ENCODE data around the gene EFCAB6. TPM values are rescaled to one million over a fixed set of nuclear protein-coding genes. Genes with fewer than 3 reads are reported as not detected.

EFCAB6 gene
- total and polyA plus RNA-seq, 8 donors = 0.29 to 10.5 (median 3.5) TPM

DNA sequence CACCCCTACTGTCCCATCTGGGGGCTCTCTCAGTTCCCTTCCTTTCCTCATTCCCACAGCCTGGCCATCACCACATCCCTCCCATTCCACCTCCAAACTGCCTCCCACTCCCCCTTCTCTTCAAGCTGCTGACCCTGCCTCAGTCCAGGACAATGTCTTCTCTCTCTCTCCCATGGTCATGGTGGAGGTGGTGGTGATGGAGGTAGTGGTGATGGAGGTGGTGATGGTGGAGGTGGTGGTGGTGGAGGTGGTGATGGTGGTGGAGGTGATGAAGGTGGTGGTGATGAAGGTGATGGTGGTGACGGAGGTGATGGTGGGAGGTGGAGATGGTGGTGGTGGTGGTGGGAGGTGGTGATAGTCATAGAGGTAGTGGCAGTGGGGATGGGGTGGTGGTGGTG, 313.2 kb downstream of the EFCAB6 start:
- intact Hi-C loops (cut with DNase I; ENCODE audit: low total_unique reads) = no loop called here
- Histone ChIP-seq H3K4me1 (no peaks in the 10 kb centered on the region), H3K27ac (no peak overlapping the region), H3K36me3 (no peaks in the 10 kb centered on the region), H3K27me3 (peaks cover 0 to 7% (median 0%) of the 10 kb centered on the region in 3 donors), H3K4me3 (no peak overlapping the region), H3K9me3 (no peaks in the 10 kb centered on the region)
- WGBS, 5 donors = 83 to 100% (median 95%) methylated on average over 1 of the region's 1 CpG
- TF ChIP-seq POLR2AphosphoS5 (IDR thresholded peaks at IDR 0.05) (no peak), POLR2A (IDR thresholded peaks at IDR 0.05) (no peak), EP300 (IDR thresholded peaks at IDR 0.05) (no peak)
- TF ChIP-seq, protein P1, sequence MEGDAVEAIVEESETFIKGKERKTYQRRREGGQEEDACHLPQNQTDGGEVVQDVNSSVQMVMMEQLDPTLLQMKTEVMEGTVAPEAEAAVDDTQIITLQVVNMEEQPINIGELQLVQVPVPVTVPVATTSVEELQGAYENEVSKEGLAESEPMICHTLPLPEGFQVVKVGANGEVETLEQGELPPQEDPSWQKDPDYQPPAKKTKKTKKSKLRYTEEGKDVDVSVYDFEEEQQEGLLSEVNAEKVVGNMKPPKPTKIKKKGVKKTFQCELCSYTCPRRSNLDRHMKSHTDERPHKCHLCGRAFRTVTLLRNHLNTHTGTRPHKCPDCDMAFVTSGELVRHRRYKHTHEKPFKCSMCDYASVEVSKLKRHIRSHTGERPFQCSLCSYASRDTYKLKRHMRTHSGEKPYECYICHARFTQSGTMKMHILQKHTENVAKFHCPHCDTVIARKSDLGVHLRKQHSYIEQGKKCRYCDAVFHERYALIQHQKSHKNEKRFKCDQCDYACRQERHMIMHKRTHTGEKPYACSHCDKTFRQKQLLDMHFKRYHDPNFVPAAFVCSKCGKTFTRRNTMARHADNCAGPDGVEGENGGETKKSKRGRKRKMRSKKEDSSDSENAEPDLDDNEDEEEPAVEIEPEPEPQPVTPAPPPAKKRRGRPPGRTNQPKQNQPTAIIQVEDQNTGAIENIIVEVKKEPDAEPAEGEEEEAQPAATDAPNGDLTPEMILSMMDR (IDR thresholded peaks at IDR 0.05) = no peak
- DNase-seq = no peak

DNA sequence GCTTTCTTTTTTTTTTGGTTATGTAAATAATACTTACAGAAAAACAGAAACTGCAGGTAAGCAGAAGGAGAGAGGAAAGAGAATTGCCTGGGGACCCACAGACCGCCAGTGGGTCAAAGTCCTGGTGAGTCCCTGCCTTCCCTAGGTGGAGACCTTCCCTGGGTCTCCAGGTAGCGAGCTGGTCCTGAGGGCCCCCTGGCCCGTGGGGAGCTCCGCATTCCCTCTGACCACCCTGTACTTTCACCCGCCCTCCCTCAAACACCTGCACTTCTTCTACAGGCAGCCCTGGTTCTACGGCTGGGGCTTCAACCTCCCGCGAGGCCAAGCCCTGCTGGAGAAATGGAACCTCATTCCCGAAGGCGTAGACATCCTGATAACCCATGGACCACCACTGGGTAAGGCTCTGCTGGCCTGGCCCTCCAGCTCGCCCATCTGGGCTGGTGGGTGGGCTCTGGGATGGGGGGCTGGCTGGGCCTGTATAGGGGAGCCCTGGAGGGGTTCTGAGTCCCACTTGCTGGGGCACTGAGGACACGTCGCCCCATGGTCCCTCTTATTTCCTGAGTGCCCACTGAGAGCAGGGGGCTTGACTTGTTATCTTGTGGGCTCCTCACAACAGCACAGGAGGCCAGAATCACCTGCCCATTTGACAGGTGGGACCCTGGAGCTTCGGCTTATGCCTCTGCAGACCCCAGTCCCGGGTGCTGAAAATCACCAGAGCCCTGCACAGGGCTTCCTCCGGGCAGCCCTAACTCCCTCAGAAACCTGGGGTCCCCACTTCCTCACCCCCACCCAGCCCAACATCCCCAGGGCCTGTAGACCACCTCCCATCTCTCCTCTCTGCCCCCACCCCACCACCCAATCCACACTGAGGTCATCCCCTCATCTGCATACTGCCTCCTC, 313.9 kb downstream of the EFCAB6 start:
- Histone ChIP-seq H3K4me3 (no peak overlapping the region), H3K27me3 (peaks cover 0 to 7% (median 0%) of the 10 kb centered on the region in 3 donors), H3K9me3 (no peaks in the 10 kb centered on the region), H3K36me3 (no peaks in the 10 kb centered on the region), H3K4me1 (no peaks in the 10 kb centered on the region), H3K27ac (no peak overlapping the region)
- WGBS, 5 donors = 84 to 92% (median 89%) methylated on average over 16 of the region's 16 CpGs
- no peak for DNase-seq
- TF ChIP-seq, protein P1 (IDR thresholded peaks at IDR 0.05) = no peak
- intact Hi-C loops (cut with DNase I; ENCODE audit: low total_unique reads) = no loop called here

DNA sequence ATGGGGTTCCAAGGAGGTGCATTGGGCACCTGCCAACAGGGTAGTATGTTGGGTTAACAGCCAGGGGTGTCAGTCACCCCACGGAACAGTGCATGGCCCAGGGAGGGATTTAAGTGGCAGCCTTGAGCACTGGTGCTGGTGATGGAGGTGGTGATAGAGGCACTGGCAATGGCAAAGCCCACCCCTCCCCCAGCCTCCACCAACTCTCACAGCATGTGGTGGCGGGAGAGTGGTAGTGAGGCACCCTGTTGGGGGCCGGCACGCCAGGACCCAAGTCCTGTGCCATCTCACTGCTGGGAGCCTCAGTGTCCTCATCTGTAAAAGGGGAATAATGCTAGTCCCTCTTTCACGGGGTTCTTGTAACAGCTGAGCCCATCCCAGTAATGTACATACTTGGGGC, 318.8 kb downstream of the EFCAB6 start:
- H3K27ac ChIP-seq = no peak overlapping the region
- peaks cover 0 to 33% (median 6%) of the 10 kb centered on the region in 3 donors for H3K27me3 ChIP-seq
- H3K9me3 ChIP-seq = no peaks in the 10 kb centered on the region
- no peak for TF ChIP-seq POLR2AphosphoS5 (IDR thresholded peaks at IDR 0.05)
- TF ChIP-seq, protein P1 (IDR thresholded peaks at IDR 0.05) = no peak
- no peak for TF ChIP-seq EP300 (IDR thresholded peaks at IDR 0.05)
- TF ChIP-seq POLR2A (IDR thresholded peaks at IDR 0.05) = no peak
- 86 to 91% (median 89%) methylated on average over 3 to 5 of the region's 5 CpGs for WGBS, 5 donors
- no peaks in the 10 kb centered on the region for H3K4me1 ChIP-seq
- intact Hi-C loops (cut with DNase I; ENCODE audit: low total_unique reads) = no loop called here
- no peaks in the 10 kb centered on the region for H3K36me3 ChIP-seq
- H3K4me3 ChIP-seq = no peak overlapping the region
- DNase-seq = no peak

DNA sequence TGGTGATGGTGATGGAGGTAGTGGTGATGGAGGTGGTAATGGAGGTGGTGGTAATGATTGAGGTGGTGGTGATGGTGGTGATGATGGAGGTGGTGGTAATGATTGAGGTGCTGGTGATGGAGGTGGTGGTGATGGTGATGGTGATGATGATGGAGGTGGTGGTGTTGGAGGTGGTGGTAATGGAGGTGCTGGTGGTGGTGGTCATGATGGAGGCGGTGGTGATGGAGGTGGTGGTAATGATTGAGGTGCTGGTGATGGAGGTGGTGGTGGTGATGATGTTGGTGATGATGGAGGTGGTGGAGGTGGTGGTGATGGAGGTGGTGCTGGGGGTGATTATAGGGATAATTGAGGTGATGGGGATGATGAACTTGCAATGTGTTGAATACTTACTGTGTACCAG, 320.4 kb downstream of the EFCAB6 start:
- Histone ChIP-seq H3K4me1 (no peaks in the 10 kb centered on the region), H3K27me3 (peaks cover 0 to 46% (median 6%) of the 10 kb centered on the region in 3 donors), H3K9me3 (no peaks in the 10 kb centered on the region), H3K27ac (no peak overlapping the region), H3K36me3 (no peaks in the 10 kb centered on the region), H3K4me3 (no peak overlapping the region)
- DNase-seq = no peak
- 92 to 100% (median 94%) methylated on average over 1 of the region's 1 CpG for WGBS, 5 donors
- TF ChIP-seq, protein P1 (IDR thresholded peaks at IDR 0.05) = no peak
- TF ChIP-seq POLR2AphosphoS5 (IDR thresholded peaks at IDR 0.05) (no peak), EP300 (IDR thresholded peaks at IDR 0.05) (no peak), POLR2A (IDR thresholded peaks at IDR 0.05) (no peak)
- intact Hi-C loops (cut with DNase I; ENCODE audit: low total_unique reads) = no loop called here
